Tibial nerve (tissue), 4 donors: Measurements from ENCODE around the gene SLC23A2. TPM values are rescaled to one million over a fixed set of nuclear protein-coding genes. Genes with fewer than 3 reads are reported as not detected.

ENCODE experiments used
- DNase-seq, 2 donors: peaks; one replicate each; pipeline ENCODE4 v3.0.0-alpha.2; 2019; ENCODE audit warnings: low spot score in 2 of 2
- H3K27ac ChIP-seq, 4 donors: fragments of 200-600 bp; sonication (generic) in 3 of 4; one replicate each; pipeline ENCODE4 v1.5.1; 2017 to 2019; ENCODE audit warnings: mild to moderate bottlenecking in 1 of 4
- H3K27me3 ChIP-seq, 2 donors: fragments of 200-600 bp; sonication (generic) in 1 of 2; one replicate each; pipeline versions ENCODE4 v1.5.1 to v1.6.0; 2017 to 2019
- H3K36me3 ChIP-seq, 3 donors: fragments of 200-600 bp; sonication (generic); one replicate each; pipeline ENCODE4 v1.5.1; 2018 to 2019
- H3K4me1 ChIP-seq, 4 donors: fragments of 200-600 bp; sonication (generic) in 3 of 4; one replicate each; pipeline ENCODE4 v1.5.1; 2017 to 2019
- H3K4me3 ChIP-seq, 4 donors: fragments of 200-600 bp; sonication (generic) in 3 of 4; one replicate each; pipeline ENCODE4 v1.5.1; 2017 to 2019; ENCODE audit warnings: mild to moderate bottlenecking in 1 of 4, moderate library complexity in 1 of 4
- H3K9me3 ChIP-seq, 4 donors: fragments of 200-600 bp; sonication (generic) in 3 of 4; one replicate each; pipeline ENCODE4 v1.5.1; 2017 to 2019
- CTCF ChIP-seq, 5 experiments: fragments of 200-600 bp in 3 of 5; fragments of 450-650 bp in 2 of 5; sonication (generic) in 3 of 5; IDR thresholded peaks; one replicate each; pipeline ENCODE4 v1.5.1; 2016 to 2019; ENCODE audit warnings: antibody characterized with exemption in 5 of 5, mild to moderate bottlenecking in 3 of 5, moderate library complexity in 2 of 5
- EP300 ChIP-seq, 2 donors: sonication (generic); formaldehyde crosslinking; IDR thresholded peaks; one replicate each; pipeline ENCODE4 v1.6.1; 2017; ENCODE audit warnings: antibody characterized with exemption in 2 of 2, mild to moderate bottlenecking in 1 of 2
- POLR2A ChIP-seq, 2 donors: fragments of 450-650 bp; IDR thresholded peaks; one replicate each; pipeline ENCODE4 v1.6.1; 2017; ENCODE audit warnings: antibody characterized with exemption in 2 of 2, mild to moderate bottlenecking in 2 of 2, moderate library complexity in 2 of 2
- WGBS, 2 donors: methylation state at CpG; one replicate each; pipeline ENCODE4 v1.1.5; 2018; 5-methylcytosine and 5-hydroxymethylcytosine counted together
- total RNA-seq, 4 donors: library from RNA; depleted of rRNA; stranded (reverse); fragments of >200 nt; gene quantifications; one replicate each; pipeline ENCODE4 v1.1.0, GENCODE V29; 2016

The SLC23A2 gene
- total RNA-seq, 4 donors from 2014 or later = 30.6 to 48.5 (median 40.6) TPM

DNA sequence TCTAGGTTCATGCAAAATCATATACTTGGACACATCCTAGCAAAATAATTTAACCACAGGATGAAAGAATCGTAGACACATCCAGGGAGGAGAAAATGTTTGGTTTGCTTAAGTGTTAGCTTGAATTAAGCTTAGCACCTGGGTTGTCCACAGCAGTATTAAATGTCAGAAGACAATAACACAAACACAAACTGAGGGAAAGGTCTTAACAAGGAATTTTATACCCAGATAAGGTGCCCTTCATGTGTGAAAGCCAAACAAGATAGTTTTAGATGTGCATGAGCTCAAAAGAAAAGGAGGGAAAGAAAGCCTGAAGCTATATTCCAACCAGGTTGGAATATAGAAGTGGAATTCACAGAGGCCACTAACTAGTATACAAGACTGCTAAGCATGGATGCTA, 49.1 kb downstream of the SLC23A2 start:
- peak overlapping the region in 1 of 4 donors; percentile 62 for H3K27ac ChIP-seq
- no peaks in the 10 kb centered on the region for H3K9me3 ChIP-seq
- H3K36me3 ChIP-seq = peaks cover 0 to 5% (median 0%) of the 10 kb centered on the region in 3 donors
- WGBS, 2 donors = 100% methylated on average over 1 of the region's 1 CpG
- DNase-seq = no peak
- H3K27me3 ChIP-seq = no peaks in the 10 kb centered on the region
- no peak overlapping the region for H3K4me3 ChIP-seq
- no peak for TF ChIP-seq POLR2A (IDR thresholded peaks at IDR 0.05)
- no peak for TF ChIP-seq EP300 (IDR thresholded peaks at IDR 0.05)
- no peak for TF ChIP-seq CTCF (IDR thresholded peaks at IDR 0.05)
- peaks cover 3 to 43% (median 17%) of the 10 kb centered on the region in 4 donors for H3K4me1 ChIP-seq

- Histone ChIP-seq H3K27ac (peak overlapping the region; percentile 23 to 73 (median 54)), H3K36me3 (peaks cover 0 to 5% (median 0%) of the 10 kb centered on the region in 3 donors), H3K9me3 (no peaks in the 10 kb centered on the region), H3K27me3 (no peaks in the 10 kb centered on the region), H3K4me3 (no peak overlapping the region), H3K4me1 (peaks cover 3 to 50% (median 18%) of the 10 kb centered on the region in 4 donors)
- DNase-seq = peak in 1 of 2 donors; percentile 24
- 28 to 30% methylated on average over 3 of the region's 3 CpGs for WGBS, 2 donors
- TF ChIP-seq EP300 (IDR thresholded peaks at IDR 0.05) (peak in 1 of 2 donors; percentile 29), POLR2A (IDR thresholded peaks at IDR 0.05) (no peak)
These were observed 50.0 kb downstream of the SLC23A2 start for GRCh38 chr20:4951299-4951698.

DNA sequence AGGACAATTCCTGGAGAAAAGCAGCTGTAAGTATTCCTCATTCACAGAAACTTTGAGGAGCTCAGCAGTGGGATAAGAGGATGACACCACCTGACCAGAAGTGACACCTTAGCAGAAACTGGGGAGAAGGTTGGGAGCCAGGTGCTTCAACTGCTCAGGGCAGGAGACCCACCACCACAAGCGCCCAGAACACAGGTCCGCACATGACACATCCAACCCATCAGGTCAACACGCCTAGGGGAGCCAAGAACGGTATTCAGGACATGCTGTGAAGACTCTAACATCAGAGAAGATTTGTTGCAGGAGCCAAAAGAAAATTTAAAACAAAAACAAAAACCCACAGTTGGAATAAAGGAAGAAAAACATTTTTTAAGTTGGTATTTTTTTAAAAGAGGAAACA, 50.5 kb downstream of the SLC23A2 start:
- TF ChIP-seq CTCF (IDR thresholded peaks at IDR 0.05) (no peak), EP300 (IDR thresholded peaks at IDR 0.05) (no peak), POLR2A (IDR thresholded peaks at IDR 0.05) (no peak)
- Histone ChIP-seq H3K4me1 (peaks cover 3 to 50% (median 18%) of the 10 kb centered on the region in 4 donors), H3K4me3 (no peak overlapping the region), H3K36me3 (peaks cover 0 to 5% (median 0%) of the 10 kb centered on the region in 3 donors), H3K27ac (peak overlapping the region; percentile 23 to 73 (median 54)), H3K9me3 (no peaks in the 10 kb centered on the region), H3K27me3 (no peaks in the 10 kb centered on the region)
- WGBS, 2 donors = 86 to 93% methylated on average over 4 of the region's 4 CpGs
- no peak for DNase-seq

DNA sequence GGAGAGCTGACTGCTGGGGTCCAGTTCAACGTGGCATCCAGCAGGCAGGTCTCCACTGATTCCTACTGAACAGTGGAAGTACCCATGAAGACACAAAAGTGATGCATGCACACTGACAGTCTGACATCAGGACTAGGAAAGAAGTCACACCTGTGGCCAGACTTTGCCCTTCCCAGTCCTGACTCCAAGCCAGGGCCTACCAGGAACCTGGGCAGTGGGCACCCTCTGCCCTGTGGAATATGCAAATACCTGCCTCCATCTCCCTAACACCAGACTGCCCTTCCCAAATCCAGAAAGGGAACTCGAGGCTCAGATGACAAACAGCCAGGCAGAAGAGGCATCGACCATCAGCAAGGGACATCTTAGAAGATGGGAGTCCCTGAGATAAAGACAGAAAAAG, 50.9 kb downstream of the SLC23A2 start:
- no peaks in the 10 kb centered on the region for H3K27me3 ChIP-seq
- H3K27ac ChIP-seq = peak overlapping the region in 3 of 4 donors; percentile 46 to 73 (median 62)
- no peak overlapping the region for H3K4me3 ChIP-seq
- H3K9me3 ChIP-seq = no peaks in the 10 kb centered on the region
- TF ChIP-seq POLR2A (IDR thresholded peaks at IDR 0.05) = no peak
- TF ChIP-seq EP300 (IDR thresholded peaks at IDR 0.05) = no peak
- TF ChIP-seq CTCF (IDR thresholded peaks at IDR 0.05) = no peak
- WGBS, 2 donors = 65 to 72% methylated on average over 3 of the region's 3 CpGs
- peaks cover 3 to 50% (median 18%) of the 10 kb centered on the region in 4 donors for H3K4me1 ChIP-seq
- no peak for DNase-seq
- H3K36me3 ChIP-seq = peaks cover 0 to 5% (median 0%) of the 10 kb centered on the region in 3 donors

GRCh38 chr20:4949833-4950178, 51.5 kb downstream of the SLC23A2 start:
- Histone ChIP-seq H3K36me3 (peaks cover 0 to 5% (median 0%) of the 10 kb centered on the region in 3 donors), H3K9me3 (no peaks in the 10 kb centered on the region), H3K27me3 (no peaks in the 10 kb centered on the region), H3K4me1 (peaks cover 3 to 50% (median 18%) of the 10 kb centered on the region in 4 donors), H3K27ac (peak overlapping the region in 2 of 4 donors; percentile 62 to 73), H3K4me3 (no peak overlapping the region)
- TF ChIP-seq EP300 (IDR thresholded peaks at IDR 0.05) (peak in 1 of 2 donors; percentile 11), POLR2A (IDR thresholded peaks at IDR 0.05) (no peak), CTCF (IDR thresholded peaks at IDR 0.05) (peak; percentile 43 to 79 (median 65))
- peak in 1 of 2 donors; percentile 57 for DNase-seq
- WGBS, 2 donors = 42 to 52% methylated on average over 6 of the region's 6 CpGs
